ENCODE results near the gene ZNF337.
A peak's percentile ranks its signal among the peaks of the same experiment; 100 is the strongest.
"Not testable (repeated sequence)": the region's sequence is repeated elsewhere in the genome, so short reads cannot be mapped to it uniquely, and the experiment has no call there.

Gene ZNF337

GRCh38 chr20:25707695-25708094 lies 11.0 kb upstream of the ZNF337 start:
- Mint-ChIP-seq H3K9me3 (peaks cover 8 to 11% of the 10 kb centered on the region in 2 donors), H3K36me3 (peaks cover 15 to 29% of the 10 kb centered on the region in 2 donors), H3K27ac (no peak overlapping the region), H3K4me3 (no peak overlapping the region), H3K27me3 (no peaks in the 10 kb centered on the region), H3K4me1 (peaks cover 9 to 32% of the 10 kb centered on the region in 2 donors)
- ATAC-seq (replicated peaks) = no peak
- DNase-seq = no peak

- H3K36me3 Mint-ChIP-seq = peaks cover 8 to 20% of the 10 kb centered on the region in 2 donors
These were observed 10.1 kb upstream of the ZNF337 start for GRCh38 chr20:25706793-25707192.

GRCh38 chr20:25705830-25706351 lies 9.2 kb upstream of the ZNF337 start:
- no peak for DNase-seq
- no peak overlapping the region for H3K4me3 Mint-ChIP-seq
- H3K36me3 Mint-ChIP-seq = peaks cover 3 to 14% of the 10 kb centered on the region in 2 donors
- peaks cover 0 to 5% of the 10 kb centered on the region in 2 donors for H3K9me3 Mint-ChIP-seq
- H3K4me1 Mint-ChIP-seq = peaks cover 9 to 28% of the 10 kb centered on the region in 2 donors
- ATAC-seq (replicated peaks) = no peak
- no peak overlapping the region for H3K27ac Mint-ChIP-seq
- H3K27me3 Mint-ChIP-seq = no peaks in the 10 kb centered on the region

More at GRCh38 chr20:25706793-25707192, 10.1 kb upstream of the ZNF337 start:
- no peaks in the 10 kb centered on the region for H3K27me3 Mint-ChIP-seq
- ATAC-seq (replicated peaks) = peak; percentile 65 to 78
- H3K4me1 Mint-ChIP-seq = peaks cover 9 to 36% of the 10 kb centered on the region in 2 donors
- DNase-seq = no peak
- peaks cover 2 to 6% of the 10 kb centered on the region in 2 donors for H3K9me3 Mint-ChIP-seq
- peak overlapping the region; percentile 59 for H3K27ac Mint-ChIP-seq
- H3K4me3 Mint-ChIP-seq = peak overlapping the region in 1 of 2 donors; percentile 29

- not testable (repeated sequence) for DNase-seq; H3K27me3 Mint-ChIP-seq; H3K27ac Mint-ChIP-seq; ATAC-seq (replicated peaks); H3K4me3 Mint-ChIP-seq
- Mint-ChIP-seq H3K9me3 (peaks cover 0 to 13% of the 10 kb centered on the region in 2 donors), H3K4me1 (peaks cover 9 to 28% of the 10 kb centered on the region in 2 donors), H3K36me3 (peaks cover 8 to 28% of the 10 kb centered on the region in 2 donors)
These were observed 7.7 kb upstream of the ZNF337 start for GRCh38 chr20:25704303-25704702.

GRCh38 chr20:25700835-25701234 lies 4.2 kb upstream of the ZNF337 start:
- Mint-ChIP-seq H3K4me1 (peaks cover 9 to 27% of the 10 kb centered on the region in 2 donors), H3K36me3 (peaks cover 5 to 20% of the 10 kb centered on the region in 2 donors), H3K9me3 (peaks cover 0 to 11% of the 10 kb centered on the region in 2 donors)
- DNase-seq; H3K27me3 Mint-ChIP-seq; H3K27ac Mint-ChIP-seq; ATAC-seq (replicated peaks); H3K4me3 Mint-ChIP-seq: not testable (repeated sequence)

- Mint-ChIP-seq H3K9me3 (peaks cover 0 to 11% of the 10 kb centered on the region in 2 donors), H3K4me3 (no peak overlapping the region), H3K4me1 (peaks cover 11 to 31% of the 10 kb centered on the region in 2 donors), H3K27me3 (no peaks in the 10 kb centered on the region), H3K36me3 (peaks cover 5 to 20% of the 10 kb centered on the region in 2 donors), H3K27ac (no peak overlapping the region)
- DNase-seq (no peak), ATAC-seq (replicated peaks) (no peak)
These were observed 3.3 kb upstream of the ZNF337 start for GRCh38 chr20:25699914-25700313.

- Mint-ChIP-seq H3K4me1 (peaks cover 9 to 38% of the 10 kb centered on the region in 2 donors), H3K27me3 (no peaks in the 10 kb centered on the region), H3K27ac (peak overlapping the region; percentile 97), H3K4me3 (peak overlapping the region; percentile 97), H3K9me3 (peaks cover 0 to 11% of the 10 kb centered on the region in 2 donors), H3K36me3 (peaks cover 9 to 14% of the 10 kb centered on the region in 2 donors)
- no peak for ATAC-seq (replicated peaks)
- DNase-seq = no peak
These were observed 436 bp upstream of the ZNF337 start for GRCh38 chr20:25697132-25697446.

- Mint-ChIP-seq H3K4me3 (peak overlapping the region; percentile 97), H3K4me1 (peaks cover 10 to 44% of the 10 kb centered on the region in 2 donors), H3K27me3 (no peaks in the 10 kb centered on the region), H3K9me3 (peaks cover 0 to 9% of the 10 kb centered on the region in 2 donors), H3K36me3 (peaks cover 16 to 17% of the 10 kb centered on the region in 2 donors), H3K27ac (peak overlapping the region; percentile 97)
- ATAC-seq (replicated peaks) = peak; percentile 0 to 2
- DNase-seq = no peak
These were observed 902 bp downstream of the ZNF337 start for GRCh38 chr20:25695532-25696370.

GRCh38 chr20:25692499-25692898 lies 4.2 kb downstream of the ZNF337 start:
- Mint-ChIP-seq H3K27ac (no peak overlapping the region), H3K36me3 (peaks cover 10 to 15% of the 10 kb centered on the region in 2 donors), H3K4me3 (no peak overlapping the region), H3K9me3 (no peaks in the 10 kb centered on the region), H3K4me1 (peaks cover 5 to 33% of the 10 kb centered on the region in 2 donors), H3K27me3 (no peaks in the 10 kb centered on the region)
- DNase-seq (no peak), ATAC-seq (replicated peaks) (no peak)

GRCh38 chr20:25690427-25690826 lies 6.2 kb downstream of the ZNF337 start:
- Mint-ChIP-seq H3K27me3 (no peaks in the 10 kb centered on the region), H3K4me3 (no peak overlapping the region), H3K36me3 (peaks cover 11 to 18% of the 10 kb centered on the region in 2 donors), H3K4me1 (peaks cover 15 to 43% of the 10 kb centered on the region in 2 donors), H3K27ac (no peak overlapping the region), H3K9me3 (no peaks in the 10 kb centered on the region)
- ATAC-seq (replicated peaks) = no peak
- no peak for DNase-seq

GRCh38 chr20:25686081-25687067 lies 10.3 kb downstream of the ZNF337 start:
- peak overlapping the region; percentile 44 for H3K27ac Mint-ChIP-seq
- ATAC-seq (replicated peaks) = peak; percentile 35 to 37
- DNase-seq = no peak
- H3K4me3 Mint-ChIP-seq = no peak overlapping the region
- peaks cover 3% of the 10 kb centered on the region in 2 donors for H3K9me3 Mint-ChIP-seq
- peaks cover 24 to 37% of the 10 kb centered on the region in 2 donors for H3K36me3 Mint-ChIP-seq
- peaks cover 16 to 22% of the 10 kb centered on the region in 2 donors for H3K4me1 Mint-ChIP-seq
- no peaks in the 10 kb centered on the region for H3K27me3 Mint-ChIP-seq

- H3K27me3 Mint-ChIP-seq = no peaks in the 10 kb centered on the region
- H3K4me1 Mint-ChIP-seq = peaks cover 16 to 22% of the 10 kb centered on the region in 2 donors
- H3K4me3 Mint-ChIP-seq = no peak overlapping the region
- H3K27ac Mint-ChIP-seq = peak overlapping the region; percentile 72
- peaks cover 3% of the 10 kb centered on the region in 2 donors for H3K9me3 Mint-ChIP-seq
- peaks cover 20 to 39% of the 10 kb centered on the region in 2 donors for H3K36me3 Mint-ChIP-seq
- ATAC-seq (replicated peaks) = peak; percentile 97 to 98
- DNase-seq = peak; percentile 57
These were observed 11.2 kb downstream of the ZNF337 start for GRCh38 chr20:25685276-25686080.

- H3K4me1 Mint-ChIP-seq = peaks cover 16 to 22% of the 10 kb centered on the region in 2 donors
- not testable (repeated sequence) for DNase-seq; H3K27ac Mint-ChIP-seq; ATAC-seq (replicated peaks); H3K4me3 Mint-ChIP-seq; H3K9me3 Mint-ChIP-seq; H3K27me3 Mint-ChIP-seq
- peaks cover 25 to 45% of the 10 kb centered on the region in 2 donors for H3K36me3 Mint-ChIP-seq
These were observed 12.8 kb downstream of the ZNF337 start for GRCh38 chr20:25683826-25684225.
